ENCODE results near the gene CFAP126. TPM values are rescaled to one million over a fixed set of nuclear protein-coding genes. Genes with fewer than 3 reads are reported as not detected.

CFAP126 gene
- total and polyA plus RNA-seq, 2 donors (not counting 1 experiment from before 2014, with no cell fraction given): not detected

DNA sequence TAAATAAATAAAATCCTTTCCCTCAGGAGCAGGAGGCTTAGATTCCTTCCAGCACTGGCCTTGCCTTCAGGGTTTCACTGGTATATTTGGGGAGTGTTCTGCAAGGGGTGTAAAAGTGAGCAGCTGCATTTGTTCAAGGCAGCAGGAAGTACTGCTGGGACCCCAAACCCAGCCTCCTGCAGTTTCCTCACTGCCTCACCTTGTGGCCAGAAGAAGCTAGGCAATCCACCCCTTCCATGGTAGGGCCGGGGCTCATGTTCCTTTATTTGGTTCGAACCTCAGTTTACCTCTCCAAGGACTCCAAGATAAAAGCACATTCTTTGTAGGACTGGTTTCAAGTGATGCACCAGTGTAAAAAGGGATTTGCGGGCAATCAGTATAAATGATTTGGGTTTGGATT is 21.0 kb upstream of the CFAP126 start:
- ChIA-PET POLR2A (no interaction called here), CTCF (interaction anchor here (1.5 to 1.6 kb wide), 2 partner anchors 178 to 187 kb away, joined by 4 read pairs; partner anchors contain the start of gene NDUFS2)
- whole genome bisulfite sequencing (ENCODE audit: insufficient coverage): no CpG with 5 or more reads among the region's 3 CpGs
- Histone ChIP-seq H4K20me1 (ENCODE audit: control insufficient read depth, insufficient read depth, low read length, poor library complexity, severe bottlenecking) (no peaks in the 10 kb centered on the region), H3K4me1 (ENCODE audit: control insufficient read depth in 2 of 2, insufficient read depth in 2 of 2, low read length in 2 of 2) (peaks cover 9 to 14% of the 10 kb centered on the region in 2 donors), H3K9ac (ENCODE audit: low read length) (no peak overlapping the region), H3K4me2 (replicated peaks; ENCODE audit: low read depth, low read length, poor library complexity, severe bottlenecking) (no peak overlapping the region), H3K9me3 (ENCODE audit: control extremely low read depth in 1 of 3, control insufficient read depth in 2 of 3, insufficient read depth in 1 of 3, low read length in 2 of 3) (no peaks in the 10 kb centered on the region), H3K4me3 (ENCODE audit: control extremely low read depth in 1 of 5, extremely low read depth in 1 of 5, insufficient read depth in 1 of 5, low read depth in 2 of 5, low read length in 4 of 5) (no peak overlapping the region), H2AFZ (ENCODE audit: insufficient read depth, low read depth, low read length, poor library complexity, severe bottlenecking) (no peak overlapping the region), H3K36me3 (replicated peaks in 1 of 2; ENCODE audit: control extremely low read depth in 1 of 2, control insufficient read depth in 1 of 2, extremely low read depth in 1 of 2, insufficient read depth in 2 of 2, low read length in 1 of 2) (no peaks in the 10 kb centered on the region), H3K79me2 (ENCODE audit: control insufficient read depth, insufficient read depth, low read length) (no peaks in the 10 kb centered on the region), H3K27ac (ENCODE audit: low read length in 2 of 2) (no peak overlapping the region), H3K27me3 (replicated peaks in 1 of 4; ENCODE audit: control extremely low read depth in 1 of 4, control insufficient read depth in 3 of 4, insufficient read depth in 4 of 4, low read length in 3 of 4) (no peaks in the 10 kb centered on the region)
- ATAC-seq (ENCODE audit: low read depth) (no peak), DNase-seq (no peak)
- Mint-ChIP-seq H3K4me3 (peak overlapping the region; percentile 47), H3K27me3 (no peaks in the 10 kb centered on the region), H3K27ac (no peak overlapping the region), H3K9me3 (ENCODE audit: insufficient read depth) (no peaks in the 10 kb centered on the region), H3K4me1 (peaks cover 18% of the 10 kb centered on the region)
- intact Hi-C loops (cut with micrococcal nuclease): loop anchor here (2.0 to 10.0 kb wide), 2 partner anchors 186 to 294 kb away; partner anchors contain the start of genes KLHDC9 and NDUFS2
- TF ChIP-seq EZH2 (IDR thresholded peaks at IDR 0.05; ENCODE audit: borderline replicate concordance, insufficient read depth, low read depth, low read length, poor library complexity, severe bottlenecking): no peak
- TF ChIP-seq, protein P1, sequence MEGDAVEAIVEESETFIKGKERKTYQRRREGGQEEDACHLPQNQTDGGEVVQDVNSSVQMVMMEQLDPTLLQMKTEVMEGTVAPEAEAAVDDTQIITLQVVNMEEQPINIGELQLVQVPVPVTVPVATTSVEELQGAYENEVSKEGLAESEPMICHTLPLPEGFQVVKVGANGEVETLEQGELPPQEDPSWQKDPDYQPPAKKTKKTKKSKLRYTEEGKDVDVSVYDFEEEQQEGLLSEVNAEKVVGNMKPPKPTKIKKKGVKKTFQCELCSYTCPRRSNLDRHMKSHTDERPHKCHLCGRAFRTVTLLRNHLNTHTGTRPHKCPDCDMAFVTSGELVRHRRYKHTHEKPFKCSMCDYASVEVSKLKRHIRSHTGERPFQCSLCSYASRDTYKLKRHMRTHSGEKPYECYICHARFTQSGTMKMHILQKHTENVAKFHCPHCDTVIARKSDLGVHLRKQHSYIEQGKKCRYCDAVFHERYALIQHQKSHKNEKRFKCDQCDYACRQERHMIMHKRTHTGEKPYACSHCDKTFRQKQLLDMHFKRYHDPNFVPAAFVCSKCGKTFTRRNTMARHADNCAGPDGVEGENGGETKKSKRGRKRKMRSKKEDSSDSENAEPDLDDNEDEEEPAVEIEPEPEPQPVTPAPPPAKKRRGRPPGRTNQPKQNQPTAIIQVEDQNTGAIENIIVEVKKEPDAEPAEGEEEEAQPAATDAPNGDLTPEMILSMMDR (IDR thresholded peaks at IDR 0.05): no peak

DNA sequence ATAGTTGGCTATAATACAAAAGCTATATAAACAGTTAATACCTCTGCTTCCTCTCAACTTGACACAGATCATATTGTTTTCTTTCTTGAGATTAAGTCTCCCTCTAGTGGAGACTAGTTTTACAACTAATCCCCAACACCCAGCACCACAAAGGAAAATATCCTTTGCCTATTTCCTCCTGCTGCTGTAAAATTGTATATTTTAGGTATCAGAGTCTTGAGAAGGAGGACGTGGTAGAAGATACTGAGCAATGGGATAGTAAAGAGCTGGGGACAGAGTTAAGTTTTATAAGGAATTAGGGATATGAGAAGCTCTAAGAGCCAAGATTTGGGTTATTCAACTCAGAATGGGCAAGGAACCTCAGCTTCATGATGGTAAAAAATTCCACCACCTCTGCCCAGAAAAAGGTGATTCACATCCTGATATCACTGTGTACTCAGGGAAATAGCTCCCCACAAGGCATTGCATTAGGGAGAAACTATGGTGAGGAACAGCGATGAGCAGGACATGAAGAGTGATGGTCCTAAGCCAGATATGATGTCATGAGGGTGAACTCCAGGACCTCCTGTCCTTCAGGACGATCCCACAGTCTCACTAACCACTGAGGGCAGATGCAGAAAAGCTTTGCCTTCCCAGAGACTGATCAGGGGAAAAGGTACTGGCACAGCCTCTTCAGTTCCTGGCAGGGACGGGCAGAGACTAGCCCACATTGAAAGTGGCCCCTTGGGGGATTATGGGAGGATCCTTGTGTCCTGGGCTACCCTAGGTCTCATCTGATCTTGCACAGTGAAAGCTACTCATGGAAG is 14.7 kb upstream of the CFAP126 start:
- H3K9me3 Mint-ChIP-seq (ENCODE audit: insufficient read depth): no peaks in the 10 kb centered on the region
- no peak overlapping the region for H3K27ac Mint-ChIP-seq
- H3K36me3 ChIP-seq (replicated peaks in 1 of 2; ENCODE audit: control extremely low read depth in 1 of 2, control insufficient read depth in 1 of 2, extremely low read depth in 1 of 2, insufficient read depth in 2 of 2, low read length in 1 of 2): no peaks in the 10 kb centered on the region
- H3K27me3 ChIP-seq (replicated peaks in 1 of 4; ENCODE audit: control extremely low read depth in 1 of 4, control insufficient read depth in 3 of 4, insufficient read depth in 4 of 4, low read length in 3 of 4): no peaks in the 10 kb centered on the region
- no peaks in the 10 kb centered on the region for H3K9me3 ChIP-seq (ENCODE audit: control extremely low read depth in 1 of 3, control insufficient read depth in 2 of 3, insufficient read depth in 1 of 3, low read length in 2 of 3)
- no peaks in the 10 kb centered on the region for H3K79me2 ChIP-seq (ENCODE audit: control insufficient read depth, insufficient read depth, low read length)
- TF ChIP-seq EZH2 (IDR thresholded peaks at IDR 0.05; ENCODE audit: borderline replicate concordance, insufficient read depth, low read depth, low read length, poor library complexity, severe bottlenecking): no peak
- TF ChIP-seq, protein P1 (IDR thresholded peaks at IDR 0.05): peak; percentile 85
- CTCF ChIA-PET: interaction anchor here (0.5 to 6.8 kb wide), 47 partner anchors 9 to 1120 kb away, joined by 3 to 104 read pairs (median 5); partner anchors contain the start of genes ADAMTS4, APOA2, ARHGAP30 and DCAF8
- no peaks in the 10 kb centered on the region for H3K27me3 Mint-ChIP-seq
- ATAC-seq (ENCODE audit: low read depth): peak; percentile 86
- POLR2A ChIA-PET: interaction anchor here (0.5 kb wide), 1 partner anchor 29 kb away, joined by 4 read pairs; no protein-coding TSS in a partner anchor
- 44% methylated on average over 2 of the region's 4 CpGs for WGBS (ENCODE audit: insufficient coverage)
- H3K27ac ChIP-seq (ENCODE audit: low read length in 2 of 2): no peak overlapping the region
- no peak overlapping the region for H3K4me3 Mint-ChIP-seq
- H3K4me1 Mint-ChIP-seq: peaks cover 6% of the 10 kb centered on the region
- peak; percentile 68 for DNase-seq
- no peaks in the 10 kb centered on the region for H4K20me1 ChIP-seq (ENCODE audit: control insufficient read depth, insufficient read depth, low read length, poor library complexity, severe bottlenecking)
- intact Hi-C loops (cut with micrococcal nuclease): loop anchor here (1.0 to 10.0 kb wide), 5 partner anchors 75 to 288 kb away; partner anchors contain the start of genes KLHDC9 and MPZ
- H3K9ac ChIP-seq (ENCODE audit: low read length): no peak overlapping the region
- H2AFZ ChIP-seq (ENCODE audit: insufficient read depth, low read depth, low read length, poor library complexity, severe bottlenecking): no peak overlapping the region
- H3K4me2 ChIP-seq (replicated peaks; ENCODE audit: low read depth, low read length, poor library complexity, severe bottlenecking): no peak overlapping the region
- H3K4me3 ChIP-seq (ENCODE audit: control extremely low read depth in 1 of 5, extremely low read depth in 1 of 5, insufficient read depth in 1 of 5, low read depth in 2 of 5, low read length in 4 of 5): no peak overlapping the region
- H3K4me1 ChIP-seq (ENCODE audit: control insufficient read depth in 2 of 2, insufficient read depth in 2 of 2, low read length in 2 of 2): peaks cover 3% of the 10 kb centered on the region in 2 donors

All from B cell (primary cell).